Measurements from ENCODE around the gene AKAP12. TPM values are rescaled to one million over a fixed set of nuclear protein-coding genes. Genes with fewer than 3 reads are reported as not detected.
"Not testable (repeated sequence)": the region's sequence is repeated elsewhere in the genome, so short reads cannot be mapped to it uniquely, and the experiment has no call there.

The AKAP12 gene
- total and polyA plus RNA-seq, 2 donors (not counting 1 experiment from before 2014, with no cell fraction given), result 0.04 to 0.22 TPM

DNA sequence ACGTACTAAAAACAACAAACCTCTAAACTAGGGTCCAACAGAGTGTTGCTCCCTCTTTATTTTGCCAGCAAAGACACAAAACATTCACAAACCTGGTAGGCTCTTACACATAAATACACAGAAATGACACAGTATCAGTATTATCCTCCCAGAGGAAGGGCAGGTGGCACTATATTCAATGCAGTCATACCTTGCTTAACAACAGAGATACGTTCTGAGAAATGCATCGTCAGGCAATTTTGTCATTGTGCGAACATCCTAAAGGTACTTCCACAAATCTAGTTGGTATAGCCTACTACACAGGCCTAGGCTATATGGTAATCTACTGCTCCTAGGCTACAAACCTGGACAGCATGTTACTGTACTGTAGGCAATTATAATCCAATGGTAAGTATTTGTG is 142.0 kb downstream of the AKAP12 start:
- Histone ChIP-seq H4K20me1 (ENCODE audit: control insufficient read depth, insufficient read depth, low read length, poor library complexity, severe bottlenecking) (peaks cover 6% of the 10 kb centered on the region), H3K4me1 (ENCODE audit: control insufficient read depth in 2 of 2, insufficient read depth in 2 of 2, low read length in 2 of 2) (peaks cover 34 to 38% of the 10 kb centered on the region in 2 donors), H2AFZ (ENCODE audit: insufficient read depth, low read depth, low read length, poor library complexity, severe bottlenecking) (no peak overlapping the region), H3K27ac (ENCODE audit: low read length in 2 of 2) (no peak overlapping the region), H3K4me2 (replicated peaks; ENCODE audit: low read depth, low read length, poor library complexity, severe bottlenecking) (no peak overlapping the region), H3K4me3 (ENCODE audit: control extremely low read depth in 1 of 5, extremely low read depth in 1 of 5, insufficient read depth in 1 of 5, low read depth in 2 of 5, low read length in 4 of 5) (no peak overlapping the region), H3K27me3 (replicated peaks in 1 of 4; ENCODE audit: control extremely low read depth in 1 of 4, control insufficient read depth in 3 of 4, insufficient read depth in 4 of 4, low read length in 3 of 4) (no peaks in the 10 kb centered on the region), H3K9ac (ENCODE audit: low read length) (no peak overlapping the region), H3K9me3 (ENCODE audit: control extremely low read depth in 1 of 3, control insufficient read depth in 2 of 3, insufficient read depth in 1 of 3, low read length in 2 of 3) (no peaks in the 10 kb centered on the region), H3K36me3 (replicated peaks in 1 of 2; ENCODE audit: control extremely low read depth in 1 of 2, control insufficient read depth in 1 of 2, extremely low read depth in 1 of 2, insufficient read depth in 2 of 2, low read length in 1 of 2) (peaks cover 0 to 7% of the 10 kb centered on the region in 2 experiments), H3K79me2 (ENCODE audit: control insufficient read depth, insufficient read depth, low read length) (peaks cover 97% of the 10 kb centered on the region)
- 83% methylated on average over 2 of the region's 4 CpGs for WGBS (ENCODE audit: insufficient coverage)
- Mint-ChIP-seq H3K4me3 (no peak overlapping the region), H3K27ac (no peak overlapping the region), H3K9me3 (ENCODE audit: insufficient read depth) (no peaks in the 10 kb centered on the region), H3K4me1 (peaks cover 51% of the 10 kb centered on the region), H3K27me3 (no peaks in the 10 kb centered on the region)
- CTCF ChIA-PET, result no interaction called here
- intact Hi-C loops (cut with micrococcal nuclease), result no loop called here
- TF ChIP-seq, protein P1, sequence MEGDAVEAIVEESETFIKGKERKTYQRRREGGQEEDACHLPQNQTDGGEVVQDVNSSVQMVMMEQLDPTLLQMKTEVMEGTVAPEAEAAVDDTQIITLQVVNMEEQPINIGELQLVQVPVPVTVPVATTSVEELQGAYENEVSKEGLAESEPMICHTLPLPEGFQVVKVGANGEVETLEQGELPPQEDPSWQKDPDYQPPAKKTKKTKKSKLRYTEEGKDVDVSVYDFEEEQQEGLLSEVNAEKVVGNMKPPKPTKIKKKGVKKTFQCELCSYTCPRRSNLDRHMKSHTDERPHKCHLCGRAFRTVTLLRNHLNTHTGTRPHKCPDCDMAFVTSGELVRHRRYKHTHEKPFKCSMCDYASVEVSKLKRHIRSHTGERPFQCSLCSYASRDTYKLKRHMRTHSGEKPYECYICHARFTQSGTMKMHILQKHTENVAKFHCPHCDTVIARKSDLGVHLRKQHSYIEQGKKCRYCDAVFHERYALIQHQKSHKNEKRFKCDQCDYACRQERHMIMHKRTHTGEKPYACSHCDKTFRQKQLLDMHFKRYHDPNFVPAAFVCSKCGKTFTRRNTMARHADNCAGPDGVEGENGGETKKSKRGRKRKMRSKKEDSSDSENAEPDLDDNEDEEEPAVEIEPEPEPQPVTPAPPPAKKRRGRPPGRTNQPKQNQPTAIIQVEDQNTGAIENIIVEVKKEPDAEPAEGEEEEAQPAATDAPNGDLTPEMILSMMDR (IDR thresholded peaks at IDR 0.05), result no peak
- no peak for TF ChIP-seq EZH2 (IDR thresholded peaks at IDR 0.05; ENCODE audit: borderline replicate concordance, insufficient read depth, low read depth, low read length, poor library complexity, severe bottlenecking)
- POLR2A ChIA-PET, result no interaction called here
- DNase-seq (no peak), ATAC-seq (ENCODE audit: low read depth) (no peak)

DNA sequence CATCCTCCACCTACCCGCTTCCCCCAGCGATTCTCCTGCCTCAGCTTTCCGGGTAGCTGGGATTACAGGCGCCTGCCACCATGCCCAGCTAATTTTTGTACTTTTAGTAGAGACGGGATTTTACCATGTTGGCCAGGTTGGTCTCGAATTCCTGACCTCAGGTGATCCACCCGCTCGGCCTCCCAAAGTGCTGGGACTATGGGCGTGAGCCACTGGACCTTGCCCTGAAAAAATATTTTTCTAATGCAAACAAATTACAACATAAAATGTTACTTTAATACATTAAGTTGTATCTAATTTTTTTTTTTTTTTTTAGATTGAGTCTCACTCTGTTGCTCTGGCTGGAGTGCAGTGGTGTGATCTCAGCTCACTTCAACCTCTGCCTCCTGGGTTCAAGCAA is 142.9 kb downstream of the AKAP12 start:
- POLR2A ChIA-PET; H3K36me3 ChIP-seq (replicated peaks in 1 of 2; ENCODE audit: control extremely low read depth in 1 of 2, control insufficient read depth in 1 of 2, extremely low read depth in 1 of 2, insufficient read depth in 2 of 2, low read length in 1 of 2); H3K4me2 ChIP-seq (replicated peaks; ENCODE audit: low read depth, low read length, poor library complexity, severe bottlenecking); H3K27ac Mint-ChIP-seq; CTCF ChIA-PET; intact Hi-C loops (cut with micrococcal nuclease); H4K20me1 ChIP-seq (ENCODE audit: control insufficient read depth, insufficient read depth, low read length, poor library complexity, severe bottlenecking); H2AFZ ChIP-seq (ENCODE audit: insufficient read depth, low read depth, low read length, poor library complexity, severe bottlenecking); H3K9ac ChIP-seq (ENCODE audit: low read length); ATAC-seq (ENCODE audit: low read depth); H3K9me3 Mint-ChIP-seq (ENCODE audit: insufficient read depth); H3K27me3 ChIP-seq (replicated peaks in 1 of 4; ENCODE audit: control extremely low read depth in 1 of 4, control insufficient read depth in 3 of 4, insufficient read depth in 4 of 4, low read length in 3 of 4); H3K27me3 Mint-ChIP-seq; H3K27ac ChIP-seq (ENCODE audit: low read length in 2 of 2); H3K4me3 Mint-ChIP-seq; H3K4me3 ChIP-seq (ENCODE audit: control extremely low read depth in 1 of 5, extremely low read depth in 1 of 5, insufficient read depth in 1 of 5, low read depth in 2 of 5, low read length in 4 of 5); DNase-seq; H3K9me3 ChIP-seq (ENCODE audit: control extremely low read depth in 1 of 3, control insufficient read depth in 2 of 3, insufficient read depth in 1 of 3, low read length in 2 of 3): not testable (repeated sequence)
- peaks cover 49% of the 10 kb centered on the region for H3K4me1 Mint-ChIP-seq
- H3K4me1 ChIP-seq (ENCODE audit: control insufficient read depth in 2 of 2, insufficient read depth in 2 of 2, low read length in 2 of 2), result peaks cover 29% of the 10 kb centered on the region in 2 donors
- peaks cover 97% of the 10 kb centered on the region for H3K79me2 ChIP-seq (ENCODE audit: control insufficient read depth, insufficient read depth, low read length)
- 98% methylated on average over 6 of the region's 9 CpGs for WGBS (ENCODE audit: insufficient coverage)

Data from B cell (primary cell).